NCI-H524 (cell line): ENCODE data around the gene ACTRT1.

Experiments
- DNase-seq, 2 experiments: peaks; one replicate each; lab custom pipeline; 2025; lab: John Stamatoyannopoulos, UW

The ACTRT1 gene

GRCh38 chrX:128052303-128052702, at the start of gene ACTRT1:
Gene ACTRT1, minus strand, starts transcription at chrX:128052403. Its CDS starts 197 bp downstream, at chrX:128052206.
- DNase-seq: no peak

- DNase-seq: no peak
Observed at GRCh38 chrX:128078545-128078944, 26.3 kb upstream of the ACTRT1 start.

GRCh38 chrX:128057421-128057820, 5.2 kb upstream of the ACTRT1 start:
- no peak for DNase-seq

- no peak for DNase-seq
Observed at GRCh38 chrX:128051526-128051925, 677 bp downstream of the ACTRT1 start.

GRCh38 chrX:128035318-128035717, 16.9 kb downstream of the ACTRT1 start:
- DNase-seq: no peak

- DNase-seq: no peak
Observed at GRCh38 chrX:128021566-128021965, 30.6 kb downstream of the ACTRT1 start.

GRCh38 chrX:128020701-128021100, 31.5 kb downstream of the ACTRT1 start:
- no peak for DNase-seq

- no peak for DNase-seq
Observed at GRCh38 chrX:128019218-128019617, 33.0 kb downstream of the ACTRT1 start.

GRCh38 chrX:128012015-128012414, 40.2 kb downstream of the ACTRT1 start:
- no peak for DNase-seq

GRCh38 chrX:128007882-128008281, 44.3 kb downstream of the ACTRT1 start:
- DNase-seq: no peak
